Adipocyte (in vitro differentiated cells): ENCODE measurements around the gene ZNRF1.
"Not testable (repeated sequence)": the region's sequence is repeated elsewhere in the genome, so short reads cannot be mapped to it uniquely, and the experiment has no call there.

Experiments used
- DNase-seq: peaks from one replicate; pipeline ENCODE4 v3.0.0-alpha.2; 2015; ENCODE audit warnings: low read depth
- H3K27me3 ChIP-seq: replicated peaks from 2 replicates; pipeline ENCODE4 v1.7.0; 2013; ENCODE audit warnings: mild to moderate bottlenecking, low read length, moderate library complexity; ENCODE audit not compliant: control insufficient read depth, insufficient read depth
- H3K36me3 ChIP-seq: 2 replicates; pipeline ENCODE4 v1.7.0; 2013; ENCODE audit warnings: low read length, mild to moderate bottlenecking, moderate library complexity; ENCODE audit not compliant: control insufficient read depth, insufficient read depth, severe bottlenecking
- H3K4me1 ChIP-seq: 2 replicates; pipeline ENCODE4 v1.7.0; 2013; ENCODE audit warnings: mild to moderate bottlenecking, low read length, moderate library complexity; ENCODE audit not compliant: control insufficient read depth, insufficient read depth
- H3K4me3 ChIP-seq: 2 replicates; pipeline ENCODE4 v1.7.0; 2013; ENCODE audit warnings: mild to moderate bottlenecking, low read length, moderate library complexity
- H3K9ac ChIP-seq: 2 replicates; pipeline ENCODE4 v1.7.0; 2013; ENCODE audit warnings: mild to moderate bottlenecking, low read length, moderate library complexity
- H3K9me3 ChIP-seq: 2 replicates; pipeline ENCODE4 v1.7.0; 2013; ENCODE audit warnings: mild to moderate bottlenecking, low read length, moderate library complexity; ENCODE audit not compliant: control insufficient read depth

ZNRF1 gene

GRCh38 chr16:75019007-75019406, 20.2 kb downstream of the ZNRF1 start:
- Histone ChIP-seq H3K4me1 (peaks cover 15% of the 10 kb centered on the region), H3K9ac (no peak overlapping the region), H3K27me3 (no peaks in the 10 kb centered on the region), H3K4me3 (no peak overlapping the region), H3K9me3 (peaks cover 6% of the 10 kb centered on the region), H3K36me3 (no peaks in the 10 kb centered on the region)
- no peak for DNase-seq

DNA sequence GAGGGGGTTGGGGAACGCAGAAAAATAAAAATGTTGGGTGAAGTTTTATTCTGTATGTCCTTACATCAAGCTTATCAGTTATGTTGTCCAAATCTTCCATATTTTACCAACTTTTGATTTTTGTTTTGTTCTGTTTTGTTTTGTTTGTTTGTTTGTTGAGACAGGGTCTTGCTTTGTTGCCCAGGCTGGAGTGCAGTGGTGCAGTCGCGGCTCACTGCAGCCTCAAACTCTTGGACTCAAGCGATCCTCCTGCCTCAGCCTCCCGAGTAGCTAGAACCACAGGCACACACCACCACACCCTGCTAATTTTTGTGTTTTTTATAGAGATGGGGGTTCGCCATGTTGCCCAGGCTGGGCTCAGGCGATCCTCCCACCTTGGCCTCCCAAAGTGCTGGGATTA, 20.8 kb downstream of the ZNRF1 start:
- peaks cover 15% of the 10 kb centered on the region for H3K4me1 ChIP-seq
- H3K36me3 ChIP-seq: no peaks in the 10 kb centered on the region
- H3K4me3 ChIP-seq: no peak overlapping the region
- no peak overlapping the region for H3K9ac ChIP-seq
- no peak for DNase-seq
- peaks cover 6% of the 10 kb centered on the region for H3K9me3 ChIP-seq
- H3K27me3 ChIP-seq: no peaks in the 10 kb centered on the region

DNA sequence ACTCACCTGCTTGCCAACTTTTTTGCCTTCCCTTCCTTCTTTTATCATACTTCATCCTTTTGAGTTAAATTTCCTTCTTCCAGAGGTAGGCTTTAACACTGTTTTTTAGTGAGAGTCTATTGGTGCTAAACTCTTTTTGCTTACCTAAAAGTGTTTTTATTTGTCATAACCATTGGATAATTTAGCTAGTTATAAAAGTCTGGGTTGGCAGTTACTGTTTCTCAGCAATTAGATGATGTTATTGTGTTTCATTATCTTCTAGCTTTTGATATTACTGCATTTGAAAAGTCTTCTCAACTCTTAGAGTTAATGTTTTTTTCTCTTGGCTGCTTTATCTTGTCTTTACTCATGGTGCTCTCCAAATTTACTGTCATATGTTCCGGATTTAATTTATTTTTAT, 22.6 kb downstream of the ZNRF1 start:
- H3K9me3 ChIP-seq: peaks cover 6% of the 10 kb centered on the region
- no peaks in the 10 kb centered on the region for H3K36me3 ChIP-seq
- no peak for DNase-seq
- no peak overlapping the region for H3K9ac ChIP-seq
- H3K4me3 ChIP-seq: no peak overlapping the region
- H3K27me3 ChIP-seq: no peaks in the 10 kb centered on the region
- peaks cover 24% of the 10 kb centered on the region for H3K4me1 ChIP-seq

- DNase-seq: no peak
Observed at GRCh38 chr16:75022567-75022966, 23.7 kb downstream of the ZNRF1 start.

DNA sequence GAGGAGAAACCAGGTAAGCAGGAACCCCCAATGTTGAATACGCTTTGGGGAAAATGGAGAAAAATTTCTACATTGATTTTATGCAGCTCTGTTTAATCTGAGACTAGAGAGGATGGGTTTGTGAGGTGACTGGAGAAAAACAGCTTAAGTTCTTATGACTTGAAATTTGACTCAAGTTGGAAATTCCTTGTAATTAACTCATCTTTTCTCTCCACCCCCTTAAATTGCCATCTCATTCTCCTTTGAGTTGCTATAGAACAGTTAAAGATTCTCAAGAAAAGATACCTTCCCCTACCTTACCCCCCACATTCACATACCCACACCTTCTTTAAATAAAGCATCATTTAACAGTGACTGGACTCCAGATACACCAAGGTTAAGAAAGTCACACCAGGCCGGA, 24.2 kb downstream of the ZNRF1 start:
- Histone ChIP-seq H3K4me3 (no peak overlapping the region), H3K27me3 (no peaks in the 10 kb centered on the region), H3K4me1 (peaks cover 36% of the 10 kb centered on the region), H3K9me3 (peaks cover 6% of the 10 kb centered on the region), H3K36me3 (no peaks in the 10 kb centered on the region), H3K9ac (no peak overlapping the region)
- no peak for DNase-seq

More at GRCh38 chr16:75022567-75022966, 23.7 kb downstream of the ZNRF1 start:
- Histone ChIP-seq H3K4me3 (no peak overlapping the region), H3K27me3 (no peaks in the 10 kb centered on the region), H3K4me1 (peaks cover 35% of the 10 kb centered on the region), H3K9ac (no peak overlapping the region), H3K9me3 (peaks cover 6% of the 10 kb centered on the region), H3K36me3 (no peaks in the 10 kb centered on the region)

DNA sequence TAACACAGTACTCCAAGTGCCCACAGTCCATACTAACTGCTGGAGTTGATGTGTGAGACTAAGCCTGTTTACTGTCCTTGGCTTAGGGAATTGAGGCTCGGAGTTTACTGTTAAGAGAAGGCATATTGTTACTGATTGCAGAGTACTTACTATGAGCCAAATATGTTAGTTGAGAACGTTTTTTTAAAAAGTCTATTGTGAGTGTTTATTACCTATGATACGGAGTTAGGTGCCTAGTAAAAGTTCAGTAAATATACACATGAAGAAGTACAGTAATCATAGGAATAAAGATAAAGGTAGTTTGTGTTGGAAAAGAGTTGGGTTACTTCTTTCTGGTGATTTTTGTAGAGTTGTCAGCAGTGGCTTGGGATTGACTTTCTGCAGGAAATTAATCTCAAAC, 25.4 kb downstream of the ZNRF1 start:
- H3K36me3 ChIP-seq: no peaks in the 10 kb centered on the region
- peaks cover 6% of the 10 kb centered on the region for H3K9me3 ChIP-seq
- DNase-seq: no peak
- H3K4me1 ChIP-seq: peaks cover 34% of the 10 kb centered on the region
- H3K4me3 ChIP-seq: no peak overlapping the region
- H3K9ac ChIP-seq: no peak overlapping the region
- no peaks in the 10 kb centered on the region for H3K27me3 ChIP-seq

DNA sequence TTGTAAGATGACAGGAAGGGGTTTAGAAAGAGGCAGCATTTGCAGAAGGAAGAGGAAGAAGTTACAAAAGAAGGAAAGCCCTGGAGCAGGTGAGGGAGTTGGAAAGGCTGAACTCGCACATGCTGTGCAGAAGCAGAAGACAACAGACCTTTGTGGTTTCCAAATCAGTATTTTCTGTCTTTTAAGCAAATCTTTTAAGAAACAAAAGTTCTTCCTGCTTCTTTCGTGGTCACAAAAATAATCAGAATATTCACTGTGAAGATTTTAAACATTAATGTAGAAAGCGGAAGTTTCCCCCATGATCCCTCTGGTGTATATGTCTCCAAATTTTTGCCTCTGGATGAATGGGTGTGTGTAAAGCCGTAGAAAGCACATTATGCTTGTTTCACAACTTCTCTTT, 25.8 kb downstream of the ZNRF1 start:
- Histone ChIP-seq H3K4me1 (peaks cover 32% of the 10 kb centered on the region), H3K9me3 (peaks cover 6% of the 10 kb centered on the region), H3K27me3 (no peaks in the 10 kb centered on the region), H3K9ac (no peak overlapping the region), H3K4me3 (no peak overlapping the region), H3K36me3 (no peaks in the 10 kb centered on the region)
- DNase-seq: no peak

DNA sequence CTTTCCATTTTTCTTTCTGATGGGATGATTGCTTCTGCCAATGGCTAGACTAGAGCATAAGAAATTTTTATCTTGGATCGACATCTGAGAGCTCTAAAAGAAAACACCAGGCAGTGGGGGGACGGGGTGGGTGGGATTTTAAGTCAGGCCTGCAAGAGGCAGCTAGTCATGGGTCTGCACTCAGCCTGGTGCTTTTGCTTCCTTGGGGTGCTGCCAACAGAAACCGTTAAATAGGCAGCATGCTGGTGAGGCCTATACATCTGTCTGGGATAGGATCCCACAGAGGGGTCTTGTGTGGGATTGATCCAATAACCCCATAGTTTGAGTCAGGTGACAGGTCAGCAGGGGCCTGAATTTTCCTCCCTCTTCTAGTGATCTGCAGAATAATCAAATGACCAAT, 26.9 kb downstream of the ZNRF1 start:
- Histone ChIP-seq H3K9me3 (peaks cover 6% of the 10 kb centered on the region), H3K4me1 (peaks cover 36% of the 10 kb centered on the region), H3K9ac (peak overlapping the region; percentile 71), H3K27me3 (no peaks in the 10 kb centered on the region), H3K4me3 (no peak overlapping the region), H3K36me3 (no peaks in the 10 kb centered on the region)
- DNase-seq: no peak

GRCh38 chr16:75026239-75026891, 27.5 kb downstream of the ZNRF1 start:
- not testable (repeated sequence) for H3K9me3 ChIP-seq, H3K27me3 ChIP-seq, H3K36me3 ChIP-seq
- Histone ChIP-seq H3K4me3 (peak overlapping the region; percentile 51), H3K4me1 (peaks cover 36% of the 10 kb centered on the region), H3K9ac (peak overlapping the region; percentile 71)
- peak; percentile 75 for DNase-seq

- Histone ChIP-seq H3K9me3 (no peaks in the 10 kb centered on the region), H3K36me3 (no peaks in the 10 kb centered on the region), H3K4me3 (peak overlapping the region; percentile 51)
Observed at GRCh38 chr16:75026892-75027391, 28.1 kb downstream of the ZNRF1 start.

DNA sequence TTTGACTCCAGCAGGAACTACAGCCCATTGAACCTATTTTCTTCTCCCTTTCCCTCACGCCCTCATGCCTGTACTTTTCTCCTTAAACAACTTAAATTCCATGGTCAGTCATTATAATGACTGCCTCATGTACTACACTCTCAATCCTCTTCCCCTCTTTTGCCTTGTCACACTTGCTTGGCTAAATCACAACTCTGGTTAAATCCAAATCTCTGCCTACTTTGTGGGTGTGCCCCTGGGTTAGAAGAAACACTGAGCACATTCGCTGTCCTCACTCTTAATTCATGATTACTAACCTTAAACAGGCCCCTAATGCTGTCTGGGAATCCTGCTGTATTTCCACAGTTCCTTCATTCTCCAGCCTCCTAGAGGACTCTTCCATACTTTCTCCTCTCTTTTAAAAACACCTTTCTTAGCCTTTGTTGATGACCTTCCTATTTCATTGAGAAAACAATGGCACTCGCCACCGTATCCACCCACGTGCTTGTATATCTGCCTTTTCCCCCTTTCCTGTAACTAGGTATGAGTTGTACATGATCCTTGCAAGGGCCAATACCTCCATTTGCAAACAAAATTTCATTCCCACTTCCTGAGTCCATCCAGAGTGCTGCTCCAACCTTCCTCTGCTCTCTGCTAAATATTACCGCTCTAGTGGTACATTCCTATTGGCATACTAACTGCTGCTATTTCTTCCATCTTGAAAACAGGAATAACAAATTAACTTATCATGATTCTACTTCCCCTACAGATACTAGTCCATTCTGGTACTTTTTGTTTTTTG, 28.9 kb downstream of the ZNRF1 start:
- no peak for DNase-seq

More at GRCh38 chr16:75026892-75027391, 28.1 kb downstream of the ZNRF1 start:
- peak overlapping the region; percentile 66 for H3K9ac ChIP-seq
- peaks cover 36% of the 10 kb centered on the region for H3K4me1 ChIP-seq
- no peak for DNase-seq
- no peaks in the 10 kb centered on the region for H3K27me3 ChIP-seq

More for the DNA sequence above, 28.9 kb downstream of the ZNRF1 start:
- H3K9me3 ChIP-seq: no peaks in the 10 kb centered on the region
- H3K36me3 ChIP-seq: no peaks in the 10 kb centered on the region
- H3K9ac ChIP-seq: no peak overlapping the region
- no peak overlapping the region for H3K4me3 ChIP-seq
- no peaks in the 10 kb centered on the region for H3K27me3 ChIP-seq
- H3K4me1 ChIP-seq: peaks cover 36% of the 10 kb centered on the region
